Peyer's patch (tissue), 4 donors: ENCODE data around the gene PLA2G2A. TPM values are rescaled to one million over a fixed set of nuclear protein-coding genes. Genes with fewer than 3 reads are reported as not detected.
"Not testable (repeated sequence)": the region's sequence is repeated elsewhere in the genome, so short reads cannot be mapped to it uniquely, and the experiment has no call there.

Source experiments
- DNase-seq, 3 donors: peaks; one replicate each; pipeline ENCODE4 v3.0.0-alpha.2; 2017 to 2019
- H3K27ac ChIP-seq, 4 donors: fragments of 200-600 bp; sonication (generic); one replicate each; pipeline ENCODE4 v1.5.1; 2016 to 2019
- H3K27me3 ChIP-seq, 2 donors: fragments of 200-600 bp; sonication (generic); one replicate each; pipeline ENCODE4 v1.5.1; 2019
- H3K36me3 ChIP-seq, 3 donors: fragments of 200-600 bp; sonication (generic); one replicate each; pipeline ENCODE4 v1.5.1; 2016 to 2019
- H3K4me1 ChIP-seq, 4 donors: fragments of 200-600 bp; sonication (generic); one replicate each; pipeline ENCODE4 v1.5.1; 2016 to 2019
- H3K4me3 ChIP-seq, 4 donors: fragments of 200-600 bp; sonication (generic); 1 replicate in 3 of 4; 2 replicates in 1 of 4; pipeline ENCODE4 v1.5.1; 2016 to 2019; ENCODE audit warnings: mild to moderate bottlenecking in 1 of 4
- H3K9me3 ChIP-seq, 4 donors: fragments of 200-600 bp; sonication (generic); one replicate each; pipeline ENCODE4 v1.5.1; 2016 to 2019; ENCODE audit warnings: mild to moderate bottlenecking in 1 of 4
- CTCF ChIP-seq, 6 experiments: fragments of 450-650 bp in 4 of 6; fragments of 200-600 bp in 2 of 6; sonication (generic) in 1 of 6; IDR thresholded peaks; one replicate each; pipeline ENCODE4 v1.5.1; 2017 to 2019; ENCODE audit warnings: antibody characterized with exemption in 6 of 6, mild to moderate bottlenecking in 3 of 6, moderate library complexity in 1 of 6
- POLR2A ChIP-seq, 2 donors: fragments of 450-650 bp; IDR thresholded peaks; one replicate each; pipeline ENCODE4 v1.5.1; 2017; ENCODE audit warnings: antibody characterized with exemption in 2 of 2, mild to moderate bottlenecking in 2 of 2, moderate library complexity in 2 of 2
- total RNA-seq, 4 donors: library from RNA; depleted of rRNA; stranded (reverse); fragments of >200 nt; gene quantifications; one replicate each; pipeline ENCODE4 v1.1.0, GENCODE V29; 2016

PLA2G2A gene
- total RNA-seq, 4 donors from 2014 or later, result 175 to 501 (median 319) TPM

GRCh38 chr1:20010016-20010415, 30.6 kb upstream of the PLA2G2A start:
- DNase-seq, result no peak
- H3K36me3 ChIP-seq, result no peaks in the 10 kb centered on the region
- no peaks in the 10 kb centered on the region for H3K9me3 ChIP-seq
- H3K27me3 ChIP-seq, result no peaks in the 10 kb centered on the region
- no peak for TF ChIP-seq CTCF (IDR thresholded peaks at IDR 0.05)
- no peak for TF ChIP-seq POLR2A (IDR thresholded peaks at IDR 0.05)
- H3K4me1 ChIP-seq, result no peaks in the 10 kb centered on the region
- H3K4me3 ChIP-seq, result no peak overlapping the region
- H3K27ac ChIP-seq, result no peak overlapping the region

GRCh38 chr1:20009212-20009611, 29.8 kb upstream of the PLA2G2A start:
- no peak overlapping the region for H3K27ac ChIP-seq
- no peak for DNase-seq
- no peak for TF ChIP-seq CTCF (IDR thresholded peaks at IDR 0.05)
- no peak for TF ChIP-seq POLR2A (IDR thresholded peaks at IDR 0.05)
- no peaks in the 10 kb centered on the region for H3K9me3 ChIP-seq
- H3K36me3 ChIP-seq, result no peaks in the 10 kb centered on the region
- H3K4me1 ChIP-seq, result no peaks in the 10 kb centered on the region
- no peak overlapping the region for H3K4me3 ChIP-seq
- H3K27me3 ChIP-seq, result no peaks in the 10 kb centered on the region

GRCh38 chr1:20008391-20008841, 29.0 kb upstream of the PLA2G2A start:
- Histone ChIP-seq H3K27ac (no peak overlapping the region), H3K36me3 (no peaks in the 10 kb centered on the region), H3K9me3 (no peaks in the 10 kb centered on the region), H3K4me1 (no peaks in the 10 kb centered on the region), H3K27me3 (no peaks in the 10 kb centered on the region), H3K4me3 (no peak overlapping the region)
- TF ChIP-seq POLR2A (IDR thresholded peaks at IDR 0.05) (no peak), CTCF (IDR thresholded peaks at IDR 0.05) (no peak)
- no peak for DNase-seq

- not testable (repeated sequence) for H3K36me3 ChIP-seq, DNase-seq, H3K27ac ChIP-seq, H3K27me3 ChIP-seq, H3K4me1 ChIP-seq, H3K9me3 ChIP-seq, H3K4me3 ChIP-seq
Observed at GRCh38 chr1:19998823-19999222, 19.4 kb upstream of the PLA2G2A start.

- Histone ChIP-seq H3K36me3 (no peaks in the 10 kb centered on the region), H3K4me1 (no peaks in the 10 kb centered on the region), H3K27ac (no peak overlapping the region), H3K4me3 (no peak overlapping the region), H3K27me3 (no peaks in the 10 kb centered on the region), H3K9me3 (peaks cover 0 to 3% (median 0%) of the 10 kb centered on the region in 4 donors)
- TF ChIP-seq POLR2A (IDR thresholded peaks at IDR 0.05) (no peak), CTCF (IDR thresholded peaks at IDR 0.05) (no peak)
- no peak for DNase-seq
Observed at GRCh38 chr1:19990689-19991088, 11.3 kb upstream of the PLA2G2A start.

- H3K27me3 ChIP-seq, H3K27ac ChIP-seq, DNase-seq, H3K4me1 ChIP-seq, H3K9me3 ChIP-seq, H3K36me3 ChIP-seq, H3K4me3 ChIP-seq: not testable (repeated sequence)
Observed at GRCh38 chr1:19990182-19990582, 10.8 kb upstream of the PLA2G2A start.

- H3K27ac ChIP-seq, result no peak overlapping the region
- H3K27me3 ChIP-seq, result no peaks in the 10 kb centered on the region
Observed at GRCh38 chr1:19988267-19989006, 9.0 kb upstream of the PLA2G2A start.

More at GRCh38 chr1:19988267-19989006, 9.0 kb upstream of the PLA2G2A start:
- DNase-seq, result no peak
- TF ChIP-seq POLR2A (IDR thresholded peaks at IDR 0.05), result no peak
- TF ChIP-seq CTCF (IDR thresholded peaks at IDR 0.05), result no peak
- Histone ChIP-seq H3K9me3 (no peaks in the 10 kb centered on the region), H3K4me1 (no peaks in the 10 kb centered on the region), H3K36me3 (no peaks in the 10 kb centered on the region), H3K4me3 (no peak overlapping the region)
